HG03521 (cell line): Measurements from ENCODE around the gene RAD1.

ENCODE experiments used
- ATAC-seq: cut with Tn5 transposase; IDR thresholded peaks from one replicate; pipeline ENCODE4 v1.9.1; 2021; ENCODE audit warnings: mild to moderate bottlenecking, moderate library complexity; ENCODE audit not compliant: unreplicated experiment

RAD1 gene

DNA sequence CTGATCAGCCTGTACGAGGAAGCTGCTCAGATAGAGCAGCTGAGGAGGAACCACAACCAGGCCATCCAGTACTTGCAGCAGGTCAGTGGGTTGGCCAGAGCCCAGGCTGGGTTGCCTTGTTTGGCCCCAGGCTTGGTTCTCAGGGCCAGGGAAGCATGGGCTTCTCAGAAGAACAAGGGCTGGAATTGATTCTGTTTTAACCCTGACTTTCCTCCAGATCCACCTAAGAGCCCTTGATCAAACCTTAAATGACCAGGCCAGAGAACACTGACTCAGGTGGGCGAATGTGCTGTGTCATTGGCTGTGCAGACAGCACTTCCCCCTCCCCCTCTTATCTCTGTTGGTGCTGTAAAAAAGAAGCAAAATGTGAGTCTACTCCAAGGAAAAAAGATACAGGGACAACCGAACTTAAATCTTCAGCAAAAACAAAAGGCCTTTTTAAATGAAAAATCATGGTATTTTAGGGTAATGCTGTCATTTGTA is 48.3 kb downstream of the RAD1 start:
- no peak for ATAC-seq

GRCh38 chr5:34865091-34865490 is 50.2 kb downstream of the RAD1 start:
- no peak for ATAC-seq

- ATAC-seq, result no peak
These were observed 51.4 kb downstream of the RAD1 start for GRCh38 chr5:34863946-34864345.

DNA sequence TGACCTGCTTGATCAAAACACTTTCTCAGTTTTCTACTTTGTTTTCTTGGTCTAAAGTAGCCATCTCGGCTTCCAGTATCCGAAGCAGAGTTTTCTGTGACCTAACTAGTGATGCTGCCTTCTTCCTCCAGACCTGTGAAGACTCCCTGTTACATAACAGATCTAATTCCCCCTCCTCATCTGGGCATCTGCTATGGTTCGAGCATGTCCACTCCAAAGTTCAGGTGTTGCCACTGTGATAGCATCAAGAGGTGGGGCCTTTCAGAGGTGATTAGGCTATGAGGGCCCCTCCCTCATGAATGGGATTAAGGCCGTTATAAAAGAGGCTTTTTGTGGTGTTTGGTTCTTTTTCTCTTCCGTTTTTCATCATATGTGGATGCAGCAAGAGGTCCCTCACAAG is 56.1 kb downstream of the RAD1 start:
- ATAC-seq, result no peak

DNA sequence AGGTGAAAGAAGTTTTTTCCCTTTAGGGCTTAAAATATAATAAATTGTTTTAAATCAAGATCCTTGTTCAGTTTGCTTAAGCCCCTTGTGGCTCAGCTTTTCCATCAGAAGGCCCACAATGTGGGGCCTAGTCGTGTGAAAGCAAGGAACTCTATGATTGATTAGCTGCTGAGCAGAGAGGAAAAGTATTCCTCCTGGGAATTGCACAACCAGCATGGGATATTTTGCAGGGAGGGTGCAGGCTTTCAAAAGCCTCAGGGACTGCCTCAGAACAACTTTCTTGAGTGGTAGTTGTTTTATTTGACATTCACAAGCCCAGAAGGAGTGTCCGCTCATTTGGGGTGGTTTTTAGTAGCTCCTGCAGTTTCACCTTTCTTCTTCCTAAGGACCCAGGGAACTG is 56.5 kb downstream of the RAD1 start:
- ATAC-seq, result no peak

- no peak for ATAC-seq
These were observed 57.4 kb downstream of the RAD1 start for GRCh38 chr5:34857894-34858293.

DNA sequence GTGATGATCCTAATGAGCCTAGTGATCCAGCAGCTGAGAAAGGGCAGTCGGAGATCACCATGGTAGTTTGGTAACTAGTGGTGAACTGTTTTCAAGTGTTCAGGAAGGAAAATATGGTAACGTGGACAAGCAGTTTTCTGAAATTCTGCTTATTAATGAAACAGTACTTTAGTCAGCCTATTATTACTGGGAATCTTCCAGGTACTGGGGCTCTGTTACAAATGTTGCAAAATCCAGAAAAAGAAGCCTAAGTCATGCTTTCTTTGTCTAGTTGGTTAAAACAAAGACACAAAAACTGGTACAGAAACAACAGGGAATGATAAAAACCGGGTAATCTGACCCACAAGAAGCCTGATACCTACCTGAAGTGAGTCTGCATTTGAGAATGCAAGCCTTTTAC is 58.1 kb downstream of the RAD1 start:
- no peak for ATAC-seq
